ENCODE data around the gene NR6A1.

- no peak for TF ChIP-seq CTCF (IDR thresholded peaks at IDR 0.05)
- no peak for TF ChIP-seq POLR2A (IDR thresholded peaks at IDR 0.05; ENCODE audit: low read depth)
- no peak for TF ChIP-seq POLR2AphosphoS5 (IDR thresholded peaks at IDR 0.05)
Measured at GRCh38 chr9:124486778-124487259, 284.3 kb downstream of the NR6A1 start.

Measured in esophagus muscularis mucosa (tissue), 3 donors.